ENCODE results near the gene HPSE2.
A peak's percentile ranks its signal among the peaks of the same experiment; 100 is the strongest.

GRCh38 chr10:98861962-98862361 lies 373.7 kb downstream of the HPSE2 start:
- TF ChIP-seq CTCF (IDR thresholded peaks at IDR 0.05): no peak
- TF ChIP-seq MAX (IDR thresholded peaks at IDR 0.05; ENCODE audit: low read depth): no peak
- no peak for TF ChIP-seq FOXM1 (IDR thresholded peaks at IDR 0.05; ENCODE audit: low read depth)
- TF ChIP-seq YY1 (IDR thresholded peaks at IDR 0.05; ENCODE audit: low read depth): no peak
- TF ChIP-seq GATA2 (CRISPR knock-in tag; IDR thresholded peaks at IDR 0.05): peak; percentile 79

Measured in SK-N-SH (cell line).